Lung (tissue), 12 donors: Measurements from ENCODE around the gene SRP54. TPM values are rescaled to one million over a fixed set of nuclear protein-coding genes. Genes with fewer than 3 reads are reported as not detected.

Experiments used
- ATAC-seq: fragments of 200-7000 bp; cut with Tn5 transposase; one replicate; pipeline ENCODE4 v1.9.1; 2020; ENCODE audit warnings: moderate number of reproducible peaks; ENCODE audit not compliant: insufficient read depth, low FRiP score
- DNase-seq, 3 donors: peaks; one replicate each; pipeline ENCODE4 v3.0.0-alpha.2; 2013 to 2017
- H3K27ac ChIP-seq, 2 donors: one replicate each; pipeline ENCODE4 v1.5.1; 2013; ENCODE audit warnings: mild to moderate bottlenecking in 2 of 2, moderate library complexity in 2 of 2, control low read depth in 1 of 2, inconsistent platforms in 1 of 2, low read depth in 1 of 2, low read length in 1 of 2
- H3K27me3 ChIP-seq, 3 donors: one replicate each; pipeline ENCODE4 v1.5.1; 2013; ENCODE audit warnings: low read length in 2 of 3; ENCODE audit not compliant: control insufficient read depth in 3 of 3, insufficient read depth in 3 of 3
- H3K36me3 ChIP-seq, 4 donors: one replicate each; pipeline ENCODE4 v1.5.1; 2013; ENCODE audit warnings: low read length in 4 of 4, mild to moderate bottlenecking in 1 of 4, moderate library complexity in 1 of 4; ENCODE audit not compliant: control insufficient read depth in 4 of 4, insufficient read depth in 4 of 4
- H3K4me1 ChIP-seq, 5 donors: one replicate each; pipeline ENCODE4 v1.5.1; 2013; ENCODE audit warnings: low read length in 5 of 5, mild to moderate bottlenecking in 2 of 5, moderate library complexity in 1 of 5; ENCODE audit not compliant: control insufficient read depth in 5 of 5, insufficient read depth in 5 of 5
- H3K4me3 ChIP-seq: one replicate; pipeline ENCODE4 v1.5.1; 2013; ENCODE audit warnings: mild to moderate bottlenecking, control low read depth, moderate library complexity
- H3K9ac ChIP-seq, 2 donors: one replicate each; pipeline ENCODE4 v1.5.1; 2013; ENCODE audit warnings: low read length in 2 of 2, control low read depth in 1 of 2; ENCODE audit not compliant: insufficient read depth in 1 of 2
- H3K9me3 ChIP-seq, 4 donors: one replicate each; pipeline ENCODE4 v1.5.1; 2013; ENCODE audit warnings: low read length in 3 of 4, mild to moderate bottlenecking in 1 of 4, moderate library complexity in 1 of 4; ENCODE audit not compliant: control insufficient read depth in 4 of 4, insufficient read depth in 3 of 4
- WGBS, 2 donors: extraction: QIAGEN DNeasy Blood & Tissue Kit; methylation state at CpG; one replicate each; pipeline ENCODE4 v1.1.7; 2013; 5-methylcytosine and 5-hydroxymethylcytosine counted together
- polyA plus RNA-seq, 2 donors: library from polyadenylated mRNA; stranded (reverse); fragments of 200-250 nt; gene quantifications; one replicate each; pipeline ENCODE4 v1.2.1, GENCODE V29; 2013
- total RNA-seq, 2 donors: library from RNA; depleted of rRNA in 1 of 2; stranded (reverse); fragments of >200 nt in 1 of 2; gene quantifications; one replicate each; pipeline ENCODE4 v1.2.1, GENCODE V29; 2014 to 2021
- TF ChIP-seq, protein P1 (sequence below): IDR thresholded peaks from 2 replicates; pipeline ENCODE4 v1.5.1; 2012; ENCODE audit warnings: mild to moderate bottlenecking; ENCODE audit errors: control extremely low read depth, extremely low read depth
- donor health status: control.
- donor health status: control.
- donor health status: Bipolar disorder and iron deficiency.
- donor health status: healthy.
- donor health status: DM: yes; HTN: yes; CAD: no.

The SRP54 gene
- total and polyA plus RNA-seq, 4 donors = 24.5 to 92.8 (median 44.8) TPM

DNA sequence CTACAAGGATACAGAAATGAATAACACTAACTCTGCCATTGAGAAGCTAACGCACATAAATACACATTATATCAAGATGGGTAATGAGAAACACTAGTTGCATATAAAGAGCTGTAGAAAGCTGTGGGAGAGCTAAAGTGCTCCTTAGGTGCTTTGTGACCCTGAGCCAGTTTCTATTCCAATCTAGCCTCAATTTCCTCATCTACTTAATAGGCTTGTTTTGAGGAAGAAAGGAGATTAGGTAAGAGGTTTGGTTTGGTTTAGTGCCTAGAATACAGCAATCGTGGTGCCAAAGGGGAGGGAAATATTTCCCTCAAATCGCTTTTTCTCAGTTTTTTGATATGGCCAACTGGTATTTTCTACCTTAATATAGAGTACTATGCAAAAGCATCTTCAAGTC, 994 bp downstream of the SRP54 start:
- Histone ChIP-seq H3K27ac (no peak overlapping the region), H3K27me3 (no peaks in the 10 kb centered on the region), H3K9ac (peak overlapping the region; percentile 87 to 98), H3K4me3 (no peak overlapping the region), H3K4me1 (peaks cover 0 to 19% (median 13%) of the 10 kb centered on the region in 5 donors), H3K9me3 (no peaks in the 10 kb centered on the region), H3K36me3 (peaks cover 0 to 8% (median under 1%) of the 10 kb centered on the region in 4 donors)
- TF ChIP-seq, protein P1, sequence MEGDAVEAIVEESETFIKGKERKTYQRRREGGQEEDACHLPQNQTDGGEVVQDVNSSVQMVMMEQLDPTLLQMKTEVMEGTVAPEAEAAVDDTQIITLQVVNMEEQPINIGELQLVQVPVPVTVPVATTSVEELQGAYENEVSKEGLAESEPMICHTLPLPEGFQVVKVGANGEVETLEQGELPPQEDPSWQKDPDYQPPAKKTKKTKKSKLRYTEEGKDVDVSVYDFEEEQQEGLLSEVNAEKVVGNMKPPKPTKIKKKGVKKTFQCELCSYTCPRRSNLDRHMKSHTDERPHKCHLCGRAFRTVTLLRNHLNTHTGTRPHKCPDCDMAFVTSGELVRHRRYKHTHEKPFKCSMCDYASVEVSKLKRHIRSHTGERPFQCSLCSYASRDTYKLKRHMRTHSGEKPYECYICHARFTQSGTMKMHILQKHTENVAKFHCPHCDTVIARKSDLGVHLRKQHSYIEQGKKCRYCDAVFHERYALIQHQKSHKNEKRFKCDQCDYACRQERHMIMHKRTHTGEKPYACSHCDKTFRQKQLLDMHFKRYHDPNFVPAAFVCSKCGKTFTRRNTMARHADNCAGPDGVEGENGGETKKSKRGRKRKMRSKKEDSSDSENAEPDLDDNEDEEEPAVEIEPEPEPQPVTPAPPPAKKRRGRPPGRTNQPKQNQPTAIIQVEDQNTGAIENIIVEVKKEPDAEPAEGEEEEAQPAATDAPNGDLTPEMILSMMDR = no peak
- ATAC-seq = no peak
- WGBS, 2 donors = 23 to 28% methylated on average over 3 of the region's 3 CpGs
- DNase-seq = peak in 1 of 3 donors; percentile 4

DNA sequence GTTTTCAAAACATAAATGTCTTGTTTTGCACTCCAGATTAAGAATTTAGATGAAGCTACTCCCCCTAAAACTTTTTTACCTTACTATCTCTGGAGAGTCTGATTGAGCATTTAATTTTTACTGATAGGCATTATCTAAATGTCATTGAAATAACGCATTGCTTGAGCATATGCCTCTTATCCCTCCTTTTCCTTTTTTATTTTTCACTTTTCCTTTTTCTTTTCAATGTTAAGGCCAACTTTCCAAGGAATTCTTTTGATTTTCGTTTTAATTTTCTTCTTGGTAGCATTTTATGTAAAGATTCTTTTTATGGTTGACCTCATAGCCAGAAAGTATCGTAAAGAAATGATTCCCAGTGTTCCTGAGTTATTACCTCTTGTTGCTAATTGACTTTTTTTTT, 2.9 kb downstream of the SRP54 start:
- no peak for DNase-seq
- Histone ChIP-seq H3K9me3 (no peaks in the 10 kb centered on the region), H3K4me3 (no peak overlapping the region), H3K9ac (no peak overlapping the region), H3K27ac (no peak overlapping the region), H3K36me3 (peaks cover 0 to 8% (median under 1%) of the 10 kb centered on the region in 4 donors), H3K27me3 (no peaks in the 10 kb centered on the region), H3K4me1 (peaks cover 0 to 19% (median 13%) of the 10 kb centered on the region in 5 donors)
- ATAC-seq = no peak
- 94 to 95% methylated on average over 3 of the region's 3 CpGs for WGBS, 2 donors
- TF ChIP-seq, protein P1 = no peak

DNA sequence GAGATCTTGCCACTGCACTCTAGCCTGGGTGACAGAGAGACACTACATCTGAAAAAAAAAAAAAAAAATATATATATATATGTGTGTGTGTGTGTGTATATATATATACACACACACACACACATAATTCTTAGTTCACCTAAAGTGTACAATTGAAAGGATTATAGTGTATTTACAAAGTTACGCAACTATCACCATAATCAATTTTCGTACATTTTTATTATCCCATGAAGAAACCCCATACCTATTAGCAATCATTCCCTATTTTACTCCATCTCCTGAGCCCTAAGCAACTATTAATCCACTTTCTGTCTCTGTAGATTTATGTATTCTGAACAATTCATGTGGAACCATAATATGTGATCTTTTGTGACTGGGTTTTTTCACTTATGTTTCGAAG, 4.4 kb downstream of the SRP54 start:
- H3K27me3 ChIP-seq = no peaks in the 10 kb centered on the region
- peaks cover 0 to 8% (median under 1%) of the 10 kb centered on the region in 4 donors for H3K36me3 ChIP-seq
- DNase-seq (no peak), ATAC-seq (no peak)
- H3K4me1 ChIP-seq = peaks cover 0 to 15% (median 7%) of the 10 kb centered on the region in 5 donors
- H3K27ac ChIP-seq = no peak overlapping the region
- TF ChIP-seq, protein P1 = no peak
- 93 to 97% methylated on average over 3 of the region's 3 CpGs for WGBS, 2 donors
- no peaks in the 10 kb centered on the region for H3K9me3 ChIP-seq
- H3K4me3 ChIP-seq = no peak overlapping the region
- no peak overlapping the region for H3K9ac ChIP-seq

DNA sequence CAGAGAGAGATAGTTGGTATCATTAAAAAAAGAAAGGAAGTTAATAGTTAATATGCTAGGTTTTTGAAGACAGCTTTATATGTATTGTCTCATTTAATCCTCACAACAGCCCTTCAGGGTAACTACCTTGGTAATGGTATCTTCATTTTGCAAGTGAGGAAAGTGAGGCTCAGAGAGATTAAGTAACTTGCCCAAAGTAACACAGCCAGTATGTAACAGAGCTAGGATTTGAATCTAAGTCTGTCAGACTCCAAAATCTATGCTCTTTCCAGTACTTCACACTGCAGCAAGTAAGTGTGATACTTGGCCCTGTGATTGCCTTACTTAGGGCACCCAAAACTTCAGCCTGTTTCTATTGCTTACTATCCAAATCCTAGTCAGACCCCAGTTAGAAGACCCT, 7.0 kb downstream of the SRP54 start:
- ATAC-seq (no peak), DNase-seq (no peak)
- Histone ChIP-seq H3K27me3 (no peaks in the 10 kb centered on the region), H3K27ac (no peak overlapping the region), H3K9me3 (no peaks in the 10 kb centered on the region), H3K9ac (no peak overlapping the region), H3K4me1 (peaks cover 0 to 9% (median 2%) of the 10 kb centered on the region in 5 donors), H3K36me3 (peaks cover 0 to 1% (median 0%) of the 10 kb centered on the region in 4 donors), H3K4me3 (no peak overlapping the region)
- TF ChIP-seq, protein P1 = no peak
